ENCODE data around the gene SPRED1.
"Not testable (repeated sequence)": the region's sequence is repeated elsewhere in the genome, so short reads cannot be mapped to it uniquely, and the experiment has no call there.

The SPRED1 gene

GRCh38 chr15:38237021-38237420 lies 15.6 kb upstream of the SPRED1 start:
- not testable (repeated sequence) for DNase-seq

GRCh38 chr15:38238311-38238710 lies 14.3 kb upstream of the SPRED1 start:
- DNase-seq: no peak

DNA sequence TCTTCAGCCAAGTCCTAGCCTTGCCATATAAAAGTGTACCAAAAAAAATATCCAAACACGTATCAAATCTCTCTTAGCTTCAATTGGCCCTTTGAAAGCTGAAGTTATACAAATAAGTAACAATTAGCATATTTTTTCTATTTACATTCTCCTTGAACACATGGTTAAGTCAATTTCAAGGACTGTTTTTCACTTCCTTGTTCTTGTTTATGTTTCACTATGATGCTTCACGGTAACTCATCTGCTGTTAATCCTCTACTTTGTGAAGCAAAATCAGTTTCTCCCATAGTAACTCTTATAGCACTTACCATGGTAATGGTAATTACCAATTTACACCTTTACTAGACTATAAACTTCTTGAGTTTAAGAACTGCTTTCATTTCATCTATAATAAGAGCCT lies 10.6 kb upstream of the SPRED1 start:
- DNase-seq: no peak

GRCh38 chr15:38243278-38244055 lies 9.2 kb upstream of the SPRED1 start:
- DNase-seq: no peak

GRCh38 chr15:38247336-38247735 lies 5.3 kb upstream of the SPRED1 start:
- no peak for DNase-seq

DNA sequence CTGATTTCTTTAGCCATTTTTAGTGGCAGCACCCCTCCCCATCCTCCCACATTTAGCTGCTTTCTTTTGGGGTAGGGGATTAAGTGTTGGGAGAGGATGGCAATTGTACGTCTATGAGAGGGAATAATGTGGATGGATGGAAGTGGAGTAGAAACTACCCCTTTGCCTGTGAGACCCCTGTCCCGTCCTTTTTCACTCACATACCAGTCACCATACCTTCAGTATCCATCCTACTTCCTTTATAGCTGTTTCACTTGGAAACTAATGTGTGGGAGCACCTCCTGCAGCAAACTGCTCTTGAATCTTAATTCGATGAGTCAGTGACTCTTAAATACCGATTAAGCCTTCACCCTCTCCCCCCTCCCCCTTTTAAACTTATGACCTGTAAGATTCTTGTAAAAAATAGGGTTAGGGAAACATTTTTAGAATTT lies 730 bp downstream of the SPRED1 start:
- no peak for DNase-seq

GRCh38 chr15:38254051-38254883 lies 1.6 kb downstream of the SPRED1 start:
- DNase-seq: no peak

DNA sequence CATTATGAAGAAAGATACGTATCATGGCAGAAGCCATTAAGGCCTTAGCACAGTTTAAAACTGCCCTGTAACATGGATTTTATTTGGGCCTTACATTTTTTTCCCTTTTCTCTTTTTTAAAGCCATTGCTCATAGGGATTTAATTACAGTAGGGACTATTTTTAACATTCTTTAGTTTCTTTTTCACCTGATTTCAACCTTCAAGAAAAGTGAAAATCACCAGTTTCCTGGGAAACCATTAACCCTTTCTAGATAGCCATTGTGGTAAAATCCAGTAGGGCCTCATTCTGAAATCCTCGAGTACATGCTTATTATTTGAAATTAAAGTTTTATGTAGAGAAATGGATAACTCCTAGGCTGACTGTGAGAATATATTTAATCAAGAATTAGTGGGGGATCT lies 3.1 kb downstream of the SPRED1 start:
- no peak for DNase-seq

GRCh38 chr15:38257676-38258075 lies 5.0 kb downstream of the SPRED1 start:
- DNase-seq: no peak

DNA sequence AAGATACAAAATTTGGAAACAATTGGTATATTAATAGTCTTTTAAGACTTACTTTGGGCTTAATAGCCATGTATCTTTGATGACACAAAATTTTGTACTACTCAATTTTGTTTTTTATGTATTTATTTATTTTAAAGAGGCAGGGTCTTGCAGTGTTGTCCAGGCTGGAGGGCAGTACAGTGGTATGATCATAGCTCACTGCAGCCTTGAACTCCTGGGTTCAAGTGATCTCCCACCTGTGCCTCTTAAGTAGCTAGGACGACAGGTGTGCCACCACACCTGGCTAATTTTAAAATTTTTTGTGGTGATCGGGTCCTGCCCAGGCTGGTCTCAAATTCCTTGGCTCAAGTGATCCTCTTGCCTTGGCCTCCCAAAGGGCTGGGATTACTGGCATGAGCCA lies 6.5 kb downstream of the SPRED1 start:
- no peak for DNase-seq

GRCh38 chr15:38260077-38260476 lies 7.4 kb downstream of the SPRED1 start:
- DNase-seq: no peak

- no peak for DNase-seq
These were observed 10.6 kb downstream of the SPRED1 start for GRCh38 chr15:38263251-38263650.

- no peak for DNase-seq
These were observed 11.4 kb downstream of the SPRED1 start for GRCh38 chr15:38263996-38264395.

DNA sequence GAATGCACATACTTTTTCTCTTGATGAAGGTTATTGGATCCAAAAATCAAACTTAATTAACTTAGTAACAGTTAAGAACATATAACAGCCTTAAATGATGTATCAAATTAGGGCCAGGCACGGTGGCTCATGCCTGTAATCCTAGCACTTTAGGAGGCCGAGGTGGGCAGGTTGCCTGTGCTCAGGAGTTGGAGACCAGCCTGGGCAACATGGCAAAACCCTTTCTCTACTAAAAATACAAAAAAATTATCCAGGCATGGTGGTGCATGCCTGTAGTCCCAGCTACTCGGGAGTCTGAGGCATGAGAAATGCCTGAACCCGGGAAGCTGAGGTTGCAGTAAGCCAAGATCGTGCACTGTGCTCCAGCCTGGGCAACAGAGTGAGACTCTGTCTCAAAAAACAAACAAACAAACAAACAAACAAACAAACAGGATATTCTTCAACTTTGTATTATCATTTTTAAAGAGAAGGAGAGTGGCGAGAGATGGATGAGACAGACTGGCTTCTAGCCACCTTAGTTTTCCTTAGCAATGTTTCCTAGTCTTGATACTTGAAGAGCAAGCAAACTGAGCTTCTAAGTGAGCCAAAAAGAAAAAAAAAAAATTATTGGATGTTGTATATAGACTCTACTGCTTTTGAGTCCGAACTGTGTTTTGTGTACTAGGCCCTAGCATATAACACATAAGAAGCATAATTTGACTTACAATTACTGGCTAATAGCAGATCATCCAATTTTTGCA lies 13.8 kb downstream of the SPRED1 start:
- no peak for DNase-seq

- no peak for DNase-seq
These were observed 14.9 kb downstream of the SPRED1 start for GRCh38 chr15:38267421-38268022.

GRCh38 chr15:38271144-38271543 lies 18.5 kb downstream of the SPRED1 start:
- no peak for DNase-seq

DNA sequence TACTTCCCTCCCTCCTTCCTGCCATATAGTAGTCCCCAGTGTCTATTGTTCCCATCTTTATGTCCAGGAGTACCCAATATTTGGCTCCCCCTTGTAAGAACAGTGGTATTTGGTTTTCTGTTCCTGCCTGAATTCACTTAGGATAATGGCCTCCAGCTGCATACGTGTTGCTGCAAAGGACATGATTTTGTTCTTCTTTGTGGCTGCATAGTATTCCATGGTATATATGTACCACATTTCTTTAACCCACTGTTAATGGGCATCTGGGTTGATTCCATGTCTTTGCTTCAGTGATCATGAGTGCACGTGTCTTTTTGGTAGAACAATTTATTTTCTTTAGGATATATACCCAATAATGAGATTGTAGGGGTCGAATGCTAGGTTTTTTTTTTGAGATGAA lies 19.3 kb downstream of the SPRED1 start:
- no peak for DNase-seq

GRCh38 chr15:38272431-38272830 lies 19.8 kb downstream of the SPRED1 start:
- not testable (repeated sequence) for DNase-seq

DNA sequence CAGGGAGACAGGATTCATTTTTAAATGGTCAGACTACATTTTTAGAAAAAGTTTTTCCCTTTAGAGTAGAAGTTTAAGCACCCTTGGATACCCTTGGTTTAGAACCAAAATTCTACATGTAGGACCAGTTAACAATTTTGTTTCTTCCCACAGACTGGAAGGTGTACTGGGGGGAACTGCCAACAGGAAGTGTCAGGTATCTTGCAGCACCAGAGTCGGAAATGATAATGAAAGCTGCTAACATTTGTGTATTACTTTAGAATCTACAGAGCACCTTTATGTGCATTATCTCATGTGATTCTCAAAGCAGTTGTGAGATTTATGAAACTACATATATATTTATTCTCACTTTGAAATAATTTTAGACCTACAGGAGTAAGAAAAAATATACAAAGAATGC lies 21.5 kb downstream of the SPRED1 start:
- DNase-seq: no peak

DNA sequence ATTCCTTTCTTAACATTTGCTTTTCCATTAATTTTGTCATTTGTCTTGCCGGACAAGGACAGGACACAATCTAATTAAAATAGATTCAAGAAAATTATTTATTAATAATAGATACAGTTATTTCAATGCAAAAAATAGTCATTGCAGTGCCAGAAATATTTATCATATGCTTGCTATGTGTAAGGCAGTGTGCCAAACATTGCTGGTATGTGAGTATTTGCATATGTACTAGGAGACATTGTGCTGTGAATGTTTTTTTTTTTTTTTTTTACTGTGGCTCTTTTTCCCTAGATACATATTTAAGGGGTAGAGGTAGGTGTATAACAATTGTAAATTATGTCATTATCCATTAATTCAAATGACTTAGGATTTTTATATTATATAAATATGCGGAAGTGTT lies 23.3 kb downstream of the SPRED1 start:
- DNase-seq: no peak

- DNase-seq: not testable (repeated sequence)
These were observed 24.6 kb downstream of the SPRED1 start for GRCh38 chr15:38277281-38277680.

DNA sequence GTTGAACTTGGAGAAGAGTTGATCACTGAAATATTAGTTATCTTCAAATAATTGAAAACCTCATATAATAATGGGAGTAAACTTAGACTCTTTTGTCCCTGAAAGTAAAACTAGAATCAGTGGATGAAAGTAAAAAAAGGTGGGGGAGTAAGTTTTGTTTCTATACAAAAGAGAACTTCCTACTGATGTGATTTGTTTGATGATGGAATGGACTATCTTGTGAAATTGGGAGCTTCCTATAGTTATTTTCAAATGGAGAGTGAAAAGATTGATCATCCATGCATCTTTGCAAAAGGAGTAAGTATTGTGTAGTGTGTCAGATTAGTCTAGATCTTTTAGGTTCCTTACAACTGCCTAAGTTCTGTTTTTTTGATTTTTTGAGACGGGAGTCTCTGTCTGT lies 28.4 kb downstream of the SPRED1 start:
- DNase-seq: no peak

DNA sequence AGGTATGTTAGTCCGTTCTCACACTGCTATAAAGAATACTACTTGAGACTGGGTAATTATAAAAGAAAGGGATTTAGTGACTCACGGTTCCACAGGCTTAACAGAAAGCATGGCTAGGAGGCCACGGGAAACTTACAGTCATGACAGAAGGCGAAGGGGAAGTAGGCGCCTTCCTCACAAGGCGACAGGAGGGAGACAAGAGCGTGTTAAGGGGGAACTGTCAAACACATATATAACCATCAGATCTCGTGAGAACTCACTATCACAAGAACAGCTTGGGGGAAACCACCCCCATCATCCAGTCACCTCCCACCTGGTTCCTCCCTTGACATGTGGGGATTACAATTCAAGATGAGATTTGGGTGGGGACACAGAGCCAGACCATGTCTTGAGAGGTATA lies 30.4 kb downstream of the SPRED1 start:
- DNase-seq: no peak
